CD4-positive, alpha-beta T cell treated with Interleukin-2 at 100 ng/mL for 4 hours (primary cell): Measurements from ENCODE around the gene CCL8.

ENCODE experiments used
- DNase-seq: peaks from one replicate; pipeline ENCODE4 v3.0.0-alpha.2; 2020; ENCODE audit warnings: low spot score

Gene CCL8

GRCh38 chr17:34319039-34319483 lies at the start of gene CCL8:
Gene CCL8 (plus strand): TSS chr17:34319435. CDS start chr17:34319502, 67 bp downstream.
- DNase-seq, result no peak

GRCh38 chr17:34269969-34270368 lies 49.3 kb upstream of the CCL8 start, which contains the start of gene CCL7:
Gene CCL7 (plus strand): TSS chr17:34270221. CDS start chr17:34270291, 70 bp downstream.
- DNase-seq, result no peak

DNA sequence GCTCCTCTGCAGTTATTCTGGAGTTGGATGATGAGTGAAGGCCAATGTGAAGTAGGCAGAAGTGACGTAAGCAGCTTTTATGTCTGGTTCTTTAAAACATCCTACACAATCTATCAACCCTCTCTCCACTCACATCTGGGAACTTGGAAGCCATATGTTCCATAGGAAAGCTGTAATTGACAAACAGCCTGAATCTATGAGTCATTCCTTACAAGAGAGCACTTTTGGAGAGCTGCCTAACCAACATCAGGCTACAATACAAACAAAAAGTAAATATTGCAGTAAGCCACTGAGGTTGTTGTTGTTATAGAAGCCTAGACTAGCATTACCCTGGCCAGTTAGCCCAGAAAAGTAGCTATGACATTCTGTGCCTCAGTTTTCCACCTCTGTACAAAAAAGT lies 43.4 kb upstream of the CCL8 start:
- no peak for DNase-seq

DNA sequence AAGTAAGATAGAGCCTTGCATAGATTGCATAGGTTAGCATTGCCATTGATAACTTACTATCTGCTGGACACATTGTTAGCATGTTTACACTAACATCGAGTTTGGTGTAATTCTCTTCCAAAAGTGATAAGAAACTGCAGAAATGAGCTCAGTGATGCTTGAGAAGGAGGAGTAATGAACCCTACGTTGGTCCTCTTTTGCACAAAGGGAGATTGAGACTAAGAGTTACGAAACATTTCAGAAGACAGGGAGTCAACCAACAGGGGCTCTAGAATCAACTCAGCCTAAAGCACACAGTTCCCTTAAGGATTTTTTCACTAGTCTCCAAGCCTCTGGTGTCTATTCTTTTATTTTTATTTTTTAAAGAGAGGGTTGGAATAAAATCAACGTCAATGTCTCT lies 42.4 kb upstream of the CCL8 start:
- DNase-seq, result no peak

DNA sequence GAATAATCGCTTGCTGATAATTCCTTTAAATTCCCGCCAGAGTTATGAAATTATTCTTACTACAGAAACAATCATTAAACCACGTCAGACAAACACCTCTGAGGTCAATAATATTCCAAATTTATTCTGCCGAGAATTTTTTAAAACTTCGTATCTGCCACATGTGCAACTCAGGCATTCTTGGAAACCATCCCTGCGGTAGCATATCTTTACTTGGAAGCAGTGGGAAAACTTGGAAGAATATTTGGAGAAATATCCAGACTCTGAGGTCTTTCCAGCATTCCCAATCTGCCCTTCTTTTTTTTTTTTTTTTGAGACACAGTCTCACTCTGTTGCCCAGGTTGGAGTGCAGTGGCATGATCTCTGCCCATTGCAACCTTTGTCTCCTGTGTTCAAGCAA lies 35.7 kb upstream of the CCL8 start:
- no peak for DNase-seq

- no peak for DNase-seq
Observed at GRCh38 chr17:34285286-34285792, 33.9 kb upstream of the CCL8 start, which contains the start of gene CCL11. Gene CCL11 (plus strand): TSS chr17:34285742. CDS start chr17:34285809, 67 bp downstream.

DNA sequence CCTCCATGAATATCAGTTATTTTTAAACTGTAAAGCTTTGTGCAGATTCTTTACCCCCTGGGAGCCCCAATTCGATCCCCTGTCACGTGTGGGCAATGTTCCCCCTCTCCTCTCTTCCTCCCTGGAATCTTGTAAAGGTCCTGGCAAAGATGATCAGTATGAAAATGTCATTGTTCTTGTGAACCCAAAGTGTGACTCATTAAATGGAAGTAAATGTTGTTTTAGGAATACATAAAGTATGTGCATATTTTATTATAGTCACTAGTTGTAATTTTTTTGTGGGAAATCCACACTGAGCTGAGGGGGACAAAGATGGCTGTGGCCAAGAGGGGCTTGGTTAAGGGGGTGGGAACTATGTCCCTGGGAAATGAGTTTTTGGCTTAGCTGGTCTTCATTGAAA lies 31.4 kb upstream of the CCL8 start:
- no peak for DNase-seq

- DNase-seq, result no peak
Observed at GRCh38 chr17:34290586-34290985, 28.6 kb upstream of the CCL8 start.

GRCh38 chr17:34291721-34292348 lies 27.4 kb upstream of the CCL8 start:
- DNase-seq, result no peak

GRCh38 chr17:34299027-34299426 lies 20.2 kb upstream of the CCL8 start:
- DNase-seq, result no peak

- no peak for DNase-seq
Observed at GRCh38 chr17:34299956-34300577, 19.2 kb upstream of the CCL8 start.

DNA sequence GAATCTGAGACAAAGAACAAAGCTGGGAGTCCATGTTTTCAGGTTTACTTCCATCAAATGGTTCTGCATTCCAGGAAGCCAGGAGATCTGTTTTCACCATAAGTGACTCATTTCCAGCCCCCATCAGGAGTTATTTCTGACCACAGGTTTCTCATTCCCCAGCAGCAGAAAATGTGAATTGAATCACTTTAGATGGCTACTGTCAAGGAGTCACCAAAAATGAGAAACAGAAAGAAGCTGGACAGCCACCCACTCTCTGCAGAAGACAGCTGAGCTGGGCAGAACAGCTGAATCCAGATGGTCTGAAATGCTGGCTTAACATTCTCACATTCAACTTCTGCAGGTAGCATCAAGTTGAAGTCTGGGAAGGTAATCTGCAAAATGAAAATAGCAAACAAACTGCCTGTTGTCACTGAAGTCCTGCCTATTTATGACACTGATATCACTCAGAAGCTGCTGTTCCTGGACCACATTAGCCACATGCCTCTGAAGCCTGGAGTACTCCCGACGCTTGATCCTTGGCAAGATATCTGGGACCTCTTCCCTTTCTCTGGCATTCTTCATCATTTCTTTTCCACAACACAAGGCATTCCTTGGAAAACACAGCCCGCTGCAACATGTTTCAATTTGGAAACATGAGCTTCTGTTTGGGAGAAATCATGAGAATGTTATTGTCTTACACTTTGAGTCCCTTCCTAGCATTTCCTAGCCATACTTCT lies 18.4 kb upstream of the CCL8 start:
- DNase-seq, result no peak

- no peak for DNase-seq
Observed at GRCh38 chr17:34301986-34302385, 17.2 kb upstream of the CCL8 start.

DNA sequence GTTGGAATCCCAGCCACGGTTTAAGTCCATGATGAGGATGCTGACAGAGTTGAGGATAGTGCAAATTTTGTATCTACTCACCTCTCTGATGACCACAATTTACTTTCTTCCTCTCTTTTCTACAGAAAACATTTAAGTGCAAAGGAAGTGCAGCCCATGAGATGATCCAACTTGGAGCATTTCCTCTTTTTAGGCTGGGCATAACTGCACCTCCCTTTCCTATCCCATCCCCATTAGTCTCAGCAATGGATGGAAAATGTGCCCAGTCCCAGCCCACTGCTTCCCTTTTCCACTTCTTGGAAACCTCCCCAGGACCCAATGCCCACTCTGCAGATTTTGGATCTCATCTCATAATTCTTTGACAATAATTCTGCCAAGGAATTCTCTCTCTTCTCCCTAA lies 16.6 kb upstream of the CCL8 start:
- DNase-seq, result no peak

GRCh38 chr17:34303606-34304005 lies 15.6 kb upstream of the CCL8 start:
- DNase-seq, result no peak

DNA sequence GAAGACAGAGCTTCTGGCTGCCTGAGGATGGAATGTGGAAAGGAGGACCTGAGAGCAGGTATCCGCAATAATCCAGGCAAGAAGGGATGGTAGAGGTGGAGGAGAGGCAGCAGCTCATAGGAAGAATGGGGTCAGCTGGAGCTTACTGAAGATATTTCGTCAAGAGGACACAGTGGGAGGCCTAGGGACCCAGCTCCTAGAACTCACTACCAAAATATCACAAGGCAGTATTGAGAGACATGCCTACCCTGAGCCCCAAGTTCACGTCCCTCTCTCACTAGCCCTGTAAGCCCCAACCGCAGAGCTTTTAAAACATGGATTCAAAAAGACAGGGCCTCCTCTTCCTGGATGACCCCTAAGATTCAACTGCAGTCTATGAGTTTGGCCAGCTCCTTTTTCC lies 14.2 kb upstream of the CCL8 start:
- DNase-seq, result no peak

GRCh38 chr17:34305606-34306005 lies 13.6 kb upstream of the CCL8 start:
- no peak for DNase-seq

DNA sequence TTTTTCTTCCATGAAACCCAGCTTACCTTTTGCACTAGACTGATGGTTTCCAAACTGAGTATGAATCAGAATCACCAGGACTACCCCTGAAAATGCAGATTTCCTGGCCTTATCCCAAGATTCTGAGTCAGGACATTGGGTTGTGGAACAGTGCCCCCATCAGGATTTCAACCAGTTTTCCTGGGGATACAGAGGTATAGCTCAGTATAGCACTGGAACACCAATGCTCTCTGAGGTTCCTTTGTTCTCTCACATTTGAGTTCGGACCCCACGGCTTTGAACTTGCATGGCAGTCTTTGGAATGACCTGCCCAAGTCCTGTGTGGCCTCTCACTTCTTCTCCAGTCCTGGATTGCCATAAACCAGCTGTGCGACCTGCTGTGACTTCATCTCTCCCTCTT lies 12.8 kb upstream of the CCL8 start:
- no peak for DNase-seq

DNA sequence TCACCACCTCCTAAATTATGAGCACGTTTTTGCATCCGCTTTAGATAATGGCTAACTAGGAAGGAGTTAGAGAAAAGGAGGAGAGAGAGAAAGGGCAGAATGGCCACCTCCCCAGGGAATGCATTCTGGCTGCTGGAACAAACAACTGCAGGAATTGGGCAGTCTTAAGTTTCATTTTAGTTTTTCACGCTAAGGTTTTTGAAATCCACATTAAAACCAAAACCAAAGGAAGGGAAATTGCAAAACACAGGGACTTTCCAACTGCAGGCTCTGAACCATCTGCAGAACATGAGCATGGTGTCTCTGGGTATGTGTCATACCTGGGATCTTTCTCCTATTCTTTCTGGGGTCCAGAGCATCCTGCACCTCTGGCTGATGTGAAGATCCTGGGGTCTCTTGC lies 12.1 kb upstream of the CCL8 start:
- DNase-seq, result no peak

GRCh38 chr17:34308371-34308770 lies 10.9 kb upstream of the CCL8 start:
- DNase-seq, result no peak

DNA sequence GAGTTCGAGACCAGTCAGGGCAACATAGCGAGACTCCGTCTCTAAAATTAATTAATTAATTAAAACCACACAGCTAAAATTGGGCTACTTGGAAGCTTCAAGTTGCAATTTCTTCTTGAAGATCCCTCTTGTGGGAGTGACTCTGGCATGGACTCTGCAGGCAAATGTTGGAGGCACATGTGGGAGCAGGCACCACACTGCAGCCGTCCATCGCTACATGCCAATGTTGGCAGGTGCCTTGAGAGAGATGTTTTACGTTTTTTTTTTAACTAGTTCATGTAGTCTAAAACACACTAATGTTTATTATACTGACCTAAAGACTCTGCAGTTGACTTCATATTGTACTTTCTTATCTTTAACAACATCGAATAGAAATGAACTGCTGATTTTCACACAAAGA lies 7.9 kb upstream of the CCL8 start:
- DNase-seq, result no peak

DNA sequence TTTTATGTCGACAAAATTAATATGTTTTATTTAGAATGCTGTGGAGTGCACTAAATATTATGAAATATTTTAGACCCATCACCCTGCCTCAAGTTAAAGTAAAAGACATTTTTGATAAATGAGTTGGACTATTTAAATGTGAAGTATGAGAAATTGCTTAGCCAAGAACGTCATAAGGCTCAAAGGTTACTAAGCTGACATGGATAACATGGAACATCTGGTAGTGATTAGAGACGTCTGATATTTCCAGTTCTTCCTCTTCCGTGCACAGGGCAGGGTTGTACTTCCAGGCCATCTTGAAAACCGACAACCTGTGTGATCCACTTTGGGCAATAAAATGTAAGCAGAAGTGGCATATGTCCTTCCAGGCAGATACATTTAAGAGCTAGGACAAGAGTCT lies 7.2 kb upstream of the CCL8 start:
- no peak for DNase-seq

GRCh38 chr17:34313164-34313563 lies 6.1 kb upstream of the CCL8 start:
- no peak for DNase-seq
